ENCODE measurements around the gene NAV3. TPM values are rescaled to one million over a fixed set of nuclear protein-coding genes. Genes with fewer than 3 reads are reported as not detected.

NAV3 gene
- total RNA-seq, 1 donor from 2014 or later, result 5.0 TPM

- H3K9me3 Mint-ChIP-seq, result peaks cover 2% of the 10 kb centered on the region
- peak overlapping the region; percentile 29 for H3K27ac Mint-ChIP-seq (ENCODE audit: unreplicated experiment)
- H3K4me1 Mint-ChIP-seq, result peaks cover 18% of the 10 kb centered on the region
- TF ChIP-seq, protein P1, sequence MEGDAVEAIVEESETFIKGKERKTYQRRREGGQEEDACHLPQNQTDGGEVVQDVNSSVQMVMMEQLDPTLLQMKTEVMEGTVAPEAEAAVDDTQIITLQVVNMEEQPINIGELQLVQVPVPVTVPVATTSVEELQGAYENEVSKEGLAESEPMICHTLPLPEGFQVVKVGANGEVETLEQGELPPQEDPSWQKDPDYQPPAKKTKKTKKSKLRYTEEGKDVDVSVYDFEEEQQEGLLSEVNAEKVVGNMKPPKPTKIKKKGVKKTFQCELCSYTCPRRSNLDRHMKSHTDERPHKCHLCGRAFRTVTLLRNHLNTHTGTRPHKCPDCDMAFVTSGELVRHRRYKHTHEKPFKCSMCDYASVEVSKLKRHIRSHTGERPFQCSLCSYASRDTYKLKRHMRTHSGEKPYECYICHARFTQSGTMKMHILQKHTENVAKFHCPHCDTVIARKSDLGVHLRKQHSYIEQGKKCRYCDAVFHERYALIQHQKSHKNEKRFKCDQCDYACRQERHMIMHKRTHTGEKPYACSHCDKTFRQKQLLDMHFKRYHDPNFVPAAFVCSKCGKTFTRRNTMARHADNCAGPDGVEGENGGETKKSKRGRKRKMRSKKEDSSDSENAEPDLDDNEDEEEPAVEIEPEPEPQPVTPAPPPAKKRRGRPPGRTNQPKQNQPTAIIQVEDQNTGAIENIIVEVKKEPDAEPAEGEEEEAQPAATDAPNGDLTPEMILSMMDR (conservative IDR thresholded peaks at IDR 0.05), result no peak
- no peak overlapping the region for H3K4me3 Mint-ChIP-seq
- no peaks in the 10 kb centered on the region for H3K27me3 Mint-ChIP-seq (ENCODE audit: low read depth)
- no peak for DNase-seq (ENCODE audit: low read depth, low spot score)
- no peaks in the 10 kb centered on the region for H3K36me3 Mint-ChIP-seq (ENCODE audit: low read depth)
Observed at GRCh38 chr12:77842430-77842829, 11.7 kb downstream of the NAV3 start.

DNA sequence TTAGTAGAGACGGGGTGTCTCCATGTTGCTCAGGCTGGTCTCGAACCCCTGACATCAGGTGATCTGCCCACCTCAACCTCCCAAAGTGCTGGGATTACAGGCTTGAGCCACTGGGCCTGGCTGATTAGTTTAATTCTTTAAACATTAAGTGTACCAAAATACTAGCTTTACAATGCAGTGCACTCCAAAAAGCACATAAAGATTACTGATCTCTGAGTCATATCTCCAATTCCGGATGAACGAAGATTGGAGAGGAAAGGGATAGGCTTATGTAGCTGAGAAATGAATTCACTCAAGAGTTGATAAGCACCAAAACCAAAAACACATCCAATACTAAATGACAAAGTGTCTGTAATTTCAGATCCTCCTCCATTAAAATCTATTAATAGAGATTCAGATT lies 15.1 kb downstream of the NAV3 start:
- Mint-ChIP-seq H3K27me3 (ENCODE audit: low read depth) (no peaks in the 10 kb centered on the region), H3K36me3 (ENCODE audit: low read depth) (no peaks in the 10 kb centered on the region), H3K4me1 (peaks cover 30% of the 10 kb centered on the region), H3K9me3 (peaks cover 2% of the 10 kb centered on the region), H3K4me3 (no peak overlapping the region), H3K27ac (ENCODE audit: unreplicated experiment) (no peak overlapping the region)
- TF ChIP-seq, protein P1 (conservative IDR thresholded peaks at IDR 0.05), result no peak
- no peak for DNase-seq (ENCODE audit: low read depth, low spot score)

- Mint-ChIP-seq H3K36me3 (ENCODE audit: low read depth) (no peaks in the 10 kb centered on the region), H3K27me3 (ENCODE audit: low read depth) (no peaks in the 10 kb centered on the region), H3K4me1 (peaks cover 30% of the 10 kb centered on the region), H3K9me3 (no peaks in the 10 kb centered on the region), H3K4me3 (no peak overlapping the region), H3K27ac (ENCODE audit: unreplicated experiment) (peak overlapping the region; percentile 81)
- no peak for DNase-seq (ENCODE audit: low read depth, low spot score)
- TF ChIP-seq, protein P1 (conservative IDR thresholded peaks at IDR 0.05), result no peak
Observed at GRCh38 chr12:77847060-77847541, 16.4 kb downstream of the NAV3 start.

DNA sequence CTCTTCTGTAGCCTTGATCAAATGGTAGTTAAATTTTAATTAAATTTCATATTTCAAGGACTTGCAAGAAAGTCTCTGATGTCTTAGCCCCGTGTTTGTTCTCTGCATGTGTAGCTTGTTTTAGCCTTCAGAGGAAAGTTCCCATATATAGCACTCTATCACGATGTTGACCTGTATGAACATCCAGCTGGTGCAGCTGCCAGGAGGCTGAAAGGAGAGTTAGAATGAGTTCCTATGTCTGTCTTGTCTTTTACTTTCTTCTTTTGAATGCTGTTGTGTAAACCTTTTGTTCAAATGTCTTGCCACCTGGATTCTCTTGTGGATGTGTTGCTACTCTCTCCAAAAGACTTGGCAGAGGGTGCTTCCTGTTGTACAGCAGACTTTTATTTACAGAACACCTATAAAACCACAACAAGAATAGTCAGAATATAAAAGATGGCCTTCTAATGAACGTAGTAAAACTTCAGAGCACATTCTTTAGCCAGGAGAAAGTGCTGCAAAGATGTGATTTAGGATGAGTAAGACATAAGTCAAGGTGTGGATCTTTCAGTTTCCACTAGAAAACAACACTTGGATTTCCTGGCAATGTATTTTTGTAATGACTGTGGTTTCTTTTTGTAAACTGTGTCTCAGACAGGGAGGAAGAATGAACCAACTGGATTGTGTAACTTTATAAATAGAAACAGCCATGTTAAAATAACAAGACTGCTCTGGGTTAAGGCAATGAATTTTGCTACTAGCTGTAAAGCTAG lies 17.2 kb downstream of the NAV3 start:
- H3K27ac Mint-ChIP-seq (ENCODE audit: unreplicated experiment), result peak overlapping the region; percentile 3

DNA sequence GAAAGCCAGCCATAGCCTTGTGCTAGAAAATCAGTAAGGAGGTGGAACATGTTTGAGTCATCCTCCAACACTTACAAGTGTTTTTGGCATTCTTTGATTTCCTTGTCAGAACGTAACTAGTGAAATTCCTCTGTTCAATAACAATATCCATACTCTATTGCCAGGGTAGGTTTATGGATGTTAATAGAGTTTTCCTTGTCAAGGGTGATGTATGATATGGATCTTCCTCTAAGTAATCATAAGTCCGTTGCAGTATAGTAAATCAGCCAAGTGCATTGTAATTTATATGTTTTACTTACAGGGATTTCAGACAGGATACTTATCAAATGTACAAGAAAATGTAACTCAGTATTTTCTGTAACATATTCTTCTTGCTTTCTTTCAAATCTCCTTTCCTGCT lies 19.4 kb downstream of the NAV3 start:
- no peaks in the 10 kb centered on the region for H3K36me3 Mint-ChIP-seq (ENCODE audit: low read depth)
- H3K4me1 Mint-ChIP-seq, result peaks cover 26% of the 10 kb centered on the region
- H3K27ac Mint-ChIP-seq (ENCODE audit: unreplicated experiment), result no peak overlapping the region
- H3K9me3 Mint-ChIP-seq, result peaks cover 7% of the 10 kb centered on the region
- DNase-seq (ENCODE audit: low read depth, low spot score), result no peak
- H3K27me3 Mint-ChIP-seq (ENCODE audit: low read depth), result no peaks in the 10 kb centered on the region
- TF ChIP-seq, protein P1 (conservative IDR thresholded peaks at IDR 0.05), result no peak
- H3K4me3 Mint-ChIP-seq, result no peak overlapping the region

More for the DNA sequence above, 17.2 kb downstream of the NAV3 start:
- Mint-ChIP-seq H3K9me3 (peaks cover 2% of the 10 kb centered on the region), H3K4me1 (peaks cover 26% of the 10 kb centered on the region), H3K27me3 (ENCODE audit: low read depth) (no peaks in the 10 kb centered on the region), H3K4me3 (no peak overlapping the region), H3K36me3 (ENCODE audit: low read depth) (no peaks in the 10 kb centered on the region)
- no peak for DNase-seq (ENCODE audit: low read depth, low spot score)
- TF ChIP-seq, protein P1 (conservative IDR thresholded peaks at IDR 0.05), result no peak

Data from neural crest cell (in vitro differentiated cells).